ENCODE measurements around the gene CPT1A. TPM values are rescaled to one million over a fixed set of nuclear protein-coding genes. Genes with fewer than 3 reads are reported as not detected.

The CPT1A gene
- total RNA-seq, 4 donors from 2014 or later = 32.9 to 84.9 (median 49.2) TPM

DNA sequence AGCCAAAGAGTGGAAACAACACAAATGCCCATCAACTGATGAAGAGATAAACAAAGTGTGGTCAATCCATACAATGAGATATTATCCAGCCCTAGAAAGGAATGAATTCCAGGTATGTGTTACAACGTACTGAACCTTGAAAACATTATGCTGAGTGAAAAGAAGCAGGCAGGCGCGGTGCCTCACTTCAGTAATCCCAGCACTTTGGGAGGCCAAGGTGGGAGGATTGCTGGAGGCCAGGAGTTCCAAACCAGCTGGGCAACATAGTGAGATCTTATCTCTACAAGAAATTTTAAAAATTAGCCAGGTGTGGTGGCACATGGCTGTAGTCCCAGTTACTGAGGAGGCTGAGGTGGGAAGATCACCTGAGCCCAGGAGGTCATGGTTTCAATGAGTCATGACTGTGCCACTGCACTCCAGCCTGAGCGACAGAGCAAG is 65.7 kb downstream of the CPT1A start:
- Histone ChIP-seq H3K9me3 (no peaks in the 10 kb centered on the region), H3K4me3 (no peak overlapping the region), H3K4me1 (peaks cover 0 to 3% (median 0%) of the 10 kb centered on the region in 4 donors), H3K36me3 (peaks cover 3 to 100% (median 23%) of the 10 kb centered on the region in 3 donors), H3K27ac (no peak overlapping the region), H3K27me3 (no peaks in the 10 kb centered on the region)
- TF ChIP-seq, protein P1, sequence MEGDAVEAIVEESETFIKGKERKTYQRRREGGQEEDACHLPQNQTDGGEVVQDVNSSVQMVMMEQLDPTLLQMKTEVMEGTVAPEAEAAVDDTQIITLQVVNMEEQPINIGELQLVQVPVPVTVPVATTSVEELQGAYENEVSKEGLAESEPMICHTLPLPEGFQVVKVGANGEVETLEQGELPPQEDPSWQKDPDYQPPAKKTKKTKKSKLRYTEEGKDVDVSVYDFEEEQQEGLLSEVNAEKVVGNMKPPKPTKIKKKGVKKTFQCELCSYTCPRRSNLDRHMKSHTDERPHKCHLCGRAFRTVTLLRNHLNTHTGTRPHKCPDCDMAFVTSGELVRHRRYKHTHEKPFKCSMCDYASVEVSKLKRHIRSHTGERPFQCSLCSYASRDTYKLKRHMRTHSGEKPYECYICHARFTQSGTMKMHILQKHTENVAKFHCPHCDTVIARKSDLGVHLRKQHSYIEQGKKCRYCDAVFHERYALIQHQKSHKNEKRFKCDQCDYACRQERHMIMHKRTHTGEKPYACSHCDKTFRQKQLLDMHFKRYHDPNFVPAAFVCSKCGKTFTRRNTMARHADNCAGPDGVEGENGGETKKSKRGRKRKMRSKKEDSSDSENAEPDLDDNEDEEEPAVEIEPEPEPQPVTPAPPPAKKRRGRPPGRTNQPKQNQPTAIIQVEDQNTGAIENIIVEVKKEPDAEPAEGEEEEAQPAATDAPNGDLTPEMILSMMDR (IDR thresholded peaks at IDR 0.05) = no peak
- TF ChIP-seq EP300 (IDR thresholded peaks at IDR 0.05) (no peak), POLR2A (IDR thresholded peaks at IDR 0.05) (no peak)
- DNase-seq (ENCODE audit: low spot score in 2 of 2) = no peak
- WGBS, 2 donors = 91 to 92% methylated on average over 4 of the region's 4 CpGs

GRCh38 chr11:68774194-68774585 is 67.5 kb downstream of the CPT1A start:
- Histone ChIP-seq H3K9me3 (no peaks in the 10 kb centered on the region), H3K36me3 (peaks cover 3 to 100% (median 26%) of the 10 kb centered on the region in 3 donors), H3K4me1 (peaks cover 0 to 3% (median 0%) of the 10 kb centered on the region in 4 donors), H3K4me3 (no peak overlapping the region), H3K27ac (no peak overlapping the region), H3K27me3 (no peaks in the 10 kb centered on the region)
- DNase-seq (ENCODE audit: low spot score in 2 of 2) = no peak
- 77 to 80% methylated on average over 9 of the region's 9 CpGs for WGBS, 2 donors
- TF ChIP-seq, protein P1 (IDR thresholded peaks at IDR 0.05) = no peak

- no peak overlapping the region for H3K4me3 ChIP-seq
- WGBS, 2 donors = 72 to 77% methylated on average over 22 of the region's 22 CpGs
- peak in 1 of 2 donors; percentile 28 for DNase-seq (ENCODE audit: low spot score in 2 of 2)
- H3K9me3 ChIP-seq = no peaks in the 10 kb centered on the region
- peaks cover 3 to 100% (median 29%) of the 10 kb centered on the region in 3 donors for H3K36me3 ChIP-seq
- no peak overlapping the region for H3K27ac ChIP-seq
- no peaks in the 10 kb centered on the region for H3K27me3 ChIP-seq
- peaks cover 0 to 3% (median 0%) of the 10 kb centered on the region in 4 donors for H3K4me1 ChIP-seq
- TF ChIP-seq, protein P1 (IDR thresholded peaks at IDR 0.05) = no peak
- no peak for TF ChIP-seq POLR2A (IDR thresholded peaks at IDR 0.05)
- no peak for TF ChIP-seq EP300 (IDR thresholded peaks at IDR 0.05)
Observed at GRCh38 chr11:68773521-68774193, 68.1 kb downstream of the CPT1A start.

GRCh38 chr11:68772936-68773335 is 68.8 kb downstream of the CPT1A start:
- H3K9me3 ChIP-seq = no peaks in the 10 kb centered on the region
- peaks cover 3 to 97% (median 27%) of the 10 kb centered on the region in 3 donors for H3K36me3 ChIP-seq
- no peak overlapping the region for H3K27ac ChIP-seq
- H3K4me3 ChIP-seq = no peak overlapping the region
- DNase-seq (ENCODE audit: low spot score in 2 of 2) = no peak
- TF ChIP-seq EP300 (IDR thresholded peaks at IDR 0.05) (no peak), POLR2A (IDR thresholded peaks at IDR 0.05) (no peak)
- TF ChIP-seq, protein P1 (IDR thresholded peaks at IDR 0.05) = no peak
- H3K27me3 ChIP-seq = no peaks in the 10 kb centered on the region
- H3K4me1 ChIP-seq = peaks cover 0 to 3% (median 0%) of the 10 kb centered on the region in 4 donors
- 90 to 93% methylated on average over 20 of the region's 20 CpGs for WGBS, 2 donors

- DNase-seq (ENCODE audit: low spot score in 2 of 2) = no peak
- Histone ChIP-seq H3K27me3 (no peaks in the 10 kb centered on the region), H3K27ac (no peak overlapping the region), H3K4me3 (no peak overlapping the region), H3K36me3 (peaks cover 3 to 96% (median 13%) of the 10 kb centered on the region in 3 donors), H3K9me3 (no peaks in the 10 kb centered on the region), H3K4me1 (peaks cover 0 to 3% (median 0%) of the 10 kb centered on the region in 4 donors)
- WGBS, 2 donors = 82 to 84% methylated on average over 11 to 12 of the region's 12 CpGs
- TF ChIP-seq, protein P1 (IDR thresholded peaks at IDR 0.05) = no peak
- no peak for TF ChIP-seq EP300 (IDR thresholded peaks at IDR 0.05)
- TF ChIP-seq POLR2A (IDR thresholded peaks at IDR 0.05) = no peak
Observed at GRCh38 chr11:68770781-68771180, 70.9 kb downstream of the CPT1A start.
